Hematopoietic multipotent progenitor cell treated with erythropoietin and hydrocortisone succinate and interleukin-3 and kit ligand, for 6 days (in vitro differentiated cells): ENCODE data around the gene XCL2.

ENCODE experiments used
- DNase-seq: peaks from one replicate; pipeline ENCODE4 v3.0.0-alpha.2; 2015

Gene XCL2

GRCh38 chr1:168512864-168513595 lies 30.8 kb downstream of the XCL2 start:
- no peak for DNase-seq

- no peak for DNase-seq
These were observed 33.7 kb downstream of the XCL2 start for GRCh38 chr1:168509875-168510791.

GRCh38 chr1:168509210-168509609 lies 34.6 kb downstream of the XCL2 start:
- DNase-seq: no peak

DNA sequence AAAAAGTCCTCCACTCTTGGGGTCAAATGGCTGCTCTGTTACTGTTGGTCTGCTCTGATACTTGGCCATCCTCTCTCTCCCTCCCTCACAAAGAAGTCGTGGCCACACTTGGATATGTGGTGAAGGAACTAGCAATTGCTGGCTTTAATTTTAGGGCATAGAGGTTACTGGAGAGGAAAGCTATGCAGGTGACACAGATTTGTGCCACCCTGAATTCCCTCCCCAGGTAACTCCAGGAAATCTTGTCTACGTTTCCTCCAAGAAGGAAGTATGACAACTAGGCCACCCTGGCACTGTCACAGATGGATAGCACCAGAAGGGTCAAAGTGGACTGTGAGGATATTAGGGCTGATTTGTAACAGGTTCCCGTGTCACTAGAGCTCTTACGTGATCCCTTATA lies 36.0 kb downstream of the XCL2 start:
- no peak for DNase-seq

GRCh38 chr1:168507231-168507630 lies 36.6 kb downstream of the XCL2 start:
- DNase-seq: no peak

DNA sequence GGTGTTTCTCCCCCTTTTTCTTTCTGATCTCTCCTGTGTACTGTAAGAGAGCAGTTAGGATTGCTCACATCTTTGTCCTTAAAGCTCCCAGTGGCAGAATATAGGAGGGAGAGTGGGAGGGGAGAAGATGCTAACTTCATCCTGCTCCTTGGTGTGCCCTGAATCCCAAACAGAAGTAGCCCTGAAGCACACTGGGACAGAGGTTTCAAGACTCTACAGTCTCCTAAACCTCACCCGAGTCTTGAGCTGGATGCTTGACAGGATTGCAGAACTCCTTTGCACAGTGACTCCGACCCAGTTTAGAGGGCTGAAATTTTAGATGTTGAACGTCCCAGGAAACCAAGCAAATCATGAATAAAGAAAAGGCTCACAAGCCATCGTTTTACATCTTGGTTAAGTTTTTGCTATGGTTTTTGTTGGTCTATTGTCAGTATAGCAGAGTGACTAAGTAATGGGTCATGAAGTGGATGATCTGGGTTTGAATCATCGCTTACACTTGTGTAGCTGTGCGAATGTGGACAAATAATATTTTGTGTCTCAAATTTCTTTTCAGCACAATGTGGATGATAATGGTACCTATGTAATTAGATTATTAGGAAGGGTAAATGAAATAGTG lies 37.5 kb downstream of the XCL2 start:
- no peak for DNase-seq

DNA sequence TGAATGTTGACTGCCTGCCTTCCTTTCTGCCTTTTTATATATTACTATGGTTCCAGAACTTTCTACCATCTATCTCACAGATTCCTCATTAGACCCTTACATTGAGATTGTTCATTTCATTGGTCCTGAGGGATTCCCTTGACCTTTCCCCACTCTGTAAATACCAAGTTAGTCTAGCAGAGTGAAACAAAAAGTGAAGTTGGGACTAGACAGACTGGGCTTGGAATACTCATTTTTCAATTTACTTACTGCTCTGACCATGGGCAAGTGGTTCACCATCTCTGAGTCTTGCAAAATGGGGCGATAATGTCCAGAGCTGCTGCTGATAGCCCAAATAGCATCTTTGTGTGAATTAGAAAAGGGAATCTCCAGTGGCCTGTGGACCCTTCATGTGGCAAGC lies 38.8 kb downstream of the XCL2 start:
- DNase-seq: no peak

DNA sequence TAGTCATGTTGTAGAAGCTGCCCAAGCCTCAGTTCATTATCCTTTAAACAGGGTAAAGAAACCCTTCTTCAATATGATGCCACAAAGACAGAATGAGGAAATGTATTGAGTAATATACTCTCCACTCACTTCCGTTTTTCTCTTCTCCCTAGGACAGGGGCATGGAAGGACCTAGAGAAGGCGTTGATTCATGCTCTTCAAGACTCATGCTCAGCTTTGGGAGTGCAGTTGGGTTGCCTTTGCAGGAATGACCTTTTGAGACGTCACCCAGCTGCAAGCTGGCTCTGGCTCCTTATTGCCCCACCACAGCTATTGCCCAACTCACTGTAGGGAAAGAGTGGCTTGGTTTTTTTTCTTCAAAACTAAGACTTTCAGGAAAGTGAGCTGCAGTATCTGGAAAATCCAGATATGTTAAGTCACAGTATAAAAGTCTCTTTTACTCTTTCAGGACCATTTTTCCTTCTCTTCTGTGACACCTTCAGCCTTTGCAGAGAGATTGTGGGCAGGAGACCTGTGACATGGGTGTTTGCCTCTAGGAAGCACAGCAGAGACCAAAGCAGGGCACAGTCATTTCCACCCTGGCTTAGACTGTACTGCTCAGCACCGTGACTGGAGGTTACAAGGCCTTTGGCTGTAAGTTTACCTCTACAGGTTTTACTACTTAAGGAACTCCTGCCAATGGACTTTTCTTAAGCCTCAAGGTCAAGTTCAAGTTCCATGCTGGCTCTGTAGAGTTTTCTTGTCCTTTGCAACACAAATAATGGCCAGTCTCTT lies 39.5 kb downstream of the XCL2 start:
- peak; percentile 66 for DNase-seq

DNA sequence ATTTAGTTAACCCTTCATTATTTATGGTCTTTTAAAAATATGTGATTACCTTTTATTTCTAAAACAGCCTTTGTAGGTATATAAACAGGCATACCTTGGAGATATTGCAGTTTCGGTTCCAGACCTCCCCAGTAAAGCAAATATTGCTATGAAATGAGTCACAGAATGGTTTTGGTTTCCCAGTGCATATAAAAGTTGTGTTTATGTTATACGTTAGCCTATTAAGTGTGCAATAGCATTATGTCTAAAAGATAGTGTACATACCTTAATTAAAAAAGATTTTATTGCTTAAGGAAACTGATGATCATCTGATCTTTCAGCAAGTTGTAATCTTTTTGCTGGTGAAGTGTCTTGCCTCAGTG lies 44.1 kb downstream of the XCL2 start:
- no peak for DNase-seq

- DNase-seq: peak; percentile 60
These were observed 44.7 kb downstream of the XCL2 start for GRCh38 chr1:168498956-168499687.

DNA sequence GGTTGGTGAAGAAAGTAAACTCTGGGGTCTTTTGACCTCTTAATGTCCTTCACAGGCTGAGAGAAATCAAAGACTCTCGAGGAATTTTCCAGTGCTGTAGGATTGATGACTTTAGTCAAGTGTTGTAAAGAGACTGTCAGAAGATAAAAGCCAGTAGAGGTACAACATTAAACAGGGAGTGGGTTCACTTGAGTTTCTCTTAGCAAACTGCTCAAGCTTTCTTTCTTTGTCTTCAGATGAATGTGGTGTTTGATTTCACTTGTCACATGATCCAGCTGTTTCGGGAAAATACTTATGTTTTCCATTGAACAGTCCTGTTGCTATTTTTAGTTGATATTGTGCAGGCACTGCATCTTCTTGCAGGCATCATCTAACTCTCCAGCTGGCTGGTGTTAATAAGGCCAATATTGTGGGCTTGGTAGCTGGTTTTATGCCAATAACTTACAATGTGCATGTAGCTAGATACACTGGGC lies 45.6 kb downstream of the XCL2 start:
- peak; percentile 70 for DNase-seq

DNA sequence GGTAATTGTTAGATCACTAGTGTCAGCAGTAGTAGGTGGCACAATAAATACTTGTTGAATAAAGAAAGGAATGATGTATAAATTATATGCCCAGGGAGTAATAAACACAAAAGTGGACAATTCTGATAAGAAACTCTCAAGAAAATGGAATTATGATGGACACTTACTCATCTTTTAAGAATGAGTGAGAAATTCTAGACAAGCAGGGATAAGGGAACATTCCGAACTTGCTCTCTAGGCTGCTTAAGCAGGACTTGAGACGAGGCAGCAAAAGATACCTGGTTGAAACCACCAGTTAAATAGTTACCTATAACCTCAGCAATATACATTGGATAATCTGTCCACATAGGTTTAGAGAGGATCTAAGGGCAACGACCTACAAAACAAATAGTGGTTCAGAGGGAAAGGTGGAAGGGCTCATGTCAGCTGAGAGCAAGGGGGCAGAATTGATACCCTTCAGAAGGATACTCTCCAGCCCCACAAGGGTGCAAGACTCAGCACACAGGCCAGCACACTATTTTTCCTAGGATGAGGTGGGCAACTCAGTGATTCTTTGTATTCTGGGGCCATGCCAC lies 46.3 kb downstream of the XCL2 start:
- no peak for DNase-seq

- DNase-seq: no peak
These were observed 52.2 kb downstream of the XCL2 start for GRCh38 chr1:168491527-168492164.
